HepG2 (cell line): ENCODE results near the gene TTLL6.

Experiments used
- AKAP8 ChIP-seq: sonication (generic); formaldehyde crosslinking; IDR thresholded peaks from 2 replicates; pipeline ENCODE4 v1.5.1; 2020; ENCODE audit warnings: mild to moderate bottlenecking, missing genetic modification reagents
- FOXA1 ChIP-seq, 2 experiments: fragments of 450-650 bp in 1 of 2; sonication (generic) in 1 of 2; formaldehyde crosslinking in 1 of 2; IDR thresholded peaks; 2 replicates each; pipeline versions ENCODE4 v1.4.0 to v1.6.1; 2016 to 2020; ENCODE audit warnings: missing genetic modification reagents in 1 of 2
- KDM5A ChIP-seq: fragments of 200-600 bp; sonication (generic); IDR thresholded peaks from 2 replicates; pipeline ENCODE4 v1.7.0; 2018; ENCODE audit warnings: antibody characterized with exemption, mild to moderate bottlenecking, low read length, borderline replicate concordance
- NFE2L1 ChIP-seq: sonication (generic); formaldehyde crosslinking; IDR thresholded peaks from 2 replicates; pipeline ENCODE4 v1.4.0; 2020; ENCODE audit warnings: missing genetic modification reagents, mild to moderate bottlenecking, borderline replicate concordance
- PHF8 ChIP-seq: sonication (generic); formaldehyde crosslinking; IDR thresholded peaks from 2 replicates; pipeline ENCODE4 v1.5.0; 2020; ENCODE audit warnings: missing genetic modification reagents
- RXRB ChIP-seq: IDR thresholded peaks from 2 replicates; pipeline ENCODE4 v1.6.1; 2016; ENCODE audit warnings: borderline replicate concordance, missing genetic modification reagents, missing compliant biosample characterization
- TEAD2 ChIP-seq: sonication (generic); formaldehyde crosslinking; IDR thresholded peaks from 2 replicates; pipeline ENCODE4 v1.9.0; 2021; ENCODE audit warnings: missing genetic modification reagents
- TF ChIP-seq, protein P1 (sequence below): sonication (generic); formaldehyde crosslinking; conservative IDR thresholded peaks from 2 replicates; pipeline ENCODE4 v1.4.0; 2020; ENCODE audit warnings: missing genetic modification reagents
- TF ChIP-seq, protein P2 (sequence below): sonication (generic); formaldehyde crosslinking; IDR thresholded peaks from 2 replicates; pipeline ENCODE4 v1.9.0; 2022; ENCODE audit warnings: low read depth, missing genetic modification reagents
- TF ChIP-seq, protein P3 (sequence below): sonication (generic); formaldehyde crosslinking; IDR thresholded peaks from 2 replicates; pipeline ENCODE4 v1.5.0; 2020; ENCODE audit warnings: mild to moderate bottlenecking, missing genetic modification reagents, moderate library complexity

DNA sequence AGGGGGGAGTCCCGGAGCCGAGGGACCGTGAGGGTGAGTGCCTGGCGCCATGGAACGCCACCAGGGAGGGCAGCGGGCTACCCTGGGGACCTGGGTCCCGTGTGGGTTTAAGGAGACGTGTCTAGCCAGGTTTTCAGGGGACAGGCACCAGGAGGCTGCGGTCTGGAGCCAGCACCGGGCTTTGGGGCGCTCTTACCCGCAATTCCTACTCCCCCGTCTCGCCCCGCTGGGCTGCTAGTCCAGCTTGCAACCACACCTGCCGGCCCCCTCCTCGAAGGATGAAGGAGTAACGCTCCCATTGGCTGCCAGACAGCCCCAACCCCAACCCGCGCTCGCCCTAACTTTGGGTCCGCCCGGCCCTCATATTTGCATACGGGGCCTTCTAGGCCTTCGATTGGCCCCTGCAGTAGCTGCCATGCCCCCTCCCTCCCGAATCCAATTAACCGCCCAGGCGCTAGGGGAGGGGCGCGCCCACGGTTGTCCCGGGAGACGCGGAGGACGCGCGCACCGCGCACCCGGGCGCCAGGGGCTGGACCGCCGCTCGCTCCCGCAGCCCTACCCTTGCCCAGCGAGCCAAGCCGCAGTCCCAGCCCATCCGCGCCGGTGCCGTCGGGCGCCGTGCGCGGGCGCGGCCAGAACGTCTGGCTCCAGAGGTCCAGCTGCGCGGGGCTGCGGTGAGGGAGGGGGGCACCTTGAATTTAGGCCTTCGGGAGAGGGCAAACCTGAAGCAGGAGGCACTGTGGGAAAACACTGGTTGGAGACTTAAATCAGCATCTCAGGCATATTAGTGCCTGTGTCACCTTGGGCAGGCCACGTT is at the start of gene TTLL6:
- TF ChIP-seq, protein P1, sequence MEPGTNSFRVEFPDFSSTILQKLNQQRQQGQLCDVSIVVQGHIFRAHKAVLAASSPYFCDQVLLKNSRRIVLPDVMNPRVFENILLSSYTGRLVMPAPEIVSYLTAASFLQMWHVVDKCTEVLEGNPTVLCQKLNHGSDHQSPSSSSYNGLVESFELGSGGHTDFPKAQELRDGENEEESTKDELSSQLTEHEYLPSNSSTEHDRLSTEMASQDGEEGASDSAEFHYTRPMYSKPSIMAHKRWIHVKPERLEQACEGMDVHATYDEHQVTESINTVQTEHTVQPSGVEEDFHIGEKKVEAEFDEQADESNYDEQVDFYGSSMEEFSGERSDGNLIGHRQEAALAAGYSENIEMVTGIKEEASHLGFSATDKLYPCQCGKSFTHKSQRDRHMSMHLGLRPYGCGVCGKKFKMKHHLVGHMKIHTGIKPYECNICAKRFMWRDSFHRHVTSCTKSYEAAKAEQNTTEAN, result no peak; the same call in 1 of the 2 replicates
- no peak; the same call in 1 of the 2 replicates for TF ChIP-seq PHF8
- TF ChIP-seq, protein P2, sequence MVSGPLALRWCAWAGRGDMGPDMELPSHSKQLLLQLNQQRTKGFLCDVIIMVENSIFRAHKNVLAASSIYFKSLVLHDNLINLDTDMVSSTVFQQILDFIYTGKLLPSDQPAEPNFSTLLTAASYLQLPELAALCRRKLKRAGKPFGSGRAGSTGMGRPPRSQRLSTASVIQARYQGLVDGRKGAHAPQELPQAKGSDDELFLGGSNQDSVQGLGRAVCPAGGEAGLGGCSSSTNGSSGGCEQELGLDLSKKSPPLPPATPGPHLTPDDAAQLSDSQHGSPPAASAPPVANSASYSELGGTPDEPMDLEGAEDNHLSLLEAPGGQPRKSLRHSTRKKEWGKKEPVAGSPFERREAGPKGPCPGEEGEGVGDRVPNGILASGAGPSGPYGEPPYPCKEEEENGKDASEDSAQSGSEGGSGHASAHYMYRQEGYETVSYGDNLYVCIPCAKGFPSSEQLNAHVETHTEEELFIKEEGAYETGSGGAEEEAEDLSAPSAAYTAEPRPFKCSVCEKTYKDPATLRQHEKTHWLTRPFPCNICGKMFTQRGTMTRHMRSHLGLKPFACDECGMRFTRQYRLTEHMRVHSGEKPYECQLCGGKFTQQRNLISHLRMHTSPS (CRISPR knock-in tag), result no peak
- TF ChIP-seq TEAD2, result no peak
- TF ChIP-seq, protein P3, sequence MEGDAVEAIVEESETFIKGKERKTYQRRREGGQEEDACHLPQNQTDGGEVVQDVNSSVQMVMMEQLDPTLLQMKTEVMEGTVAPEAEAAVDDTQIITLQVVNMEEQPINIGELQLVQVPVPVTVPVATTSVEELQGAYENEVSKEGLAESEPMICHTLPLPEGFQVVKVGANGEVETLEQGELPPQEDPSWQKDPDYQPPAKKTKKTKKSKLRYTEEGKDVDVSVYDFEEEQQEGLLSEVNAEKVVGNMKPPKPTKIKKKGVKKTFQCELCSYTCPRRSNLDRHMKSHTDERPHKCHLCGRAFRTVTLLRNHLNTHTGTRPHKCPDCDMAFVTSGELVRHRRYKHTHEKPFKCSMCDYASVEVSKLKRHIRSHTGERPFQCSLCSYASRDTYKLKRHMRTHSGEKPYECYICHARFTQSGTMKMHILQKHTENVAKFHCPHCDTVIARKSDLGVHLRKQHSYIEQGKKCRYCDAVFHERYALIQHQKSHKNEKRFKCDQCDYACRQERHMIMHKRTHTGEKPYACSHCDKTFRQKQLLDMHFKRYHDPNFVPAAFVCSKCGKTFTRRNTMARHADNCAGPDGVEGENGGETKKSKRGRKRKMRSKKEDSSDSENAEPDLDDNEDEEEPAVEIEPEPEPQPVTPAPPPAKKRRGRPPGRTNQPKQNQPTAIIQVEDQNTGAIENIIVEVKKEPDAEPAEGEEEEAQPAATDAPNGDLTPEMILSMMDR (CRISPR knock-in tag), result 0 out of 2 replicates have a peak, but pooled peaks have one; percentile 6
- TF ChIP-seq FOXA1 (IDR thresholded peaks at IDR 0.05), result no peak
- TF ChIP-seq FOXA1 (CRISPR knock-in tag; IDR thresholded peaks at IDR 0.05), result no peak
- no peak for TF ChIP-seq NFE2L1
- 0 out of 2 replicates have a peak, but pooled peaks have one; percentile 22 for TF ChIP-seq AKAP8 (CRISPR knock-in tag)
- no peak for TF ChIP-seq RXRB
- TF ChIP-seq KDM5A, result no peak; the same call in 1 of the 2 replicates
